ENCODE measurements around the gene OR6N2.

DNA sequence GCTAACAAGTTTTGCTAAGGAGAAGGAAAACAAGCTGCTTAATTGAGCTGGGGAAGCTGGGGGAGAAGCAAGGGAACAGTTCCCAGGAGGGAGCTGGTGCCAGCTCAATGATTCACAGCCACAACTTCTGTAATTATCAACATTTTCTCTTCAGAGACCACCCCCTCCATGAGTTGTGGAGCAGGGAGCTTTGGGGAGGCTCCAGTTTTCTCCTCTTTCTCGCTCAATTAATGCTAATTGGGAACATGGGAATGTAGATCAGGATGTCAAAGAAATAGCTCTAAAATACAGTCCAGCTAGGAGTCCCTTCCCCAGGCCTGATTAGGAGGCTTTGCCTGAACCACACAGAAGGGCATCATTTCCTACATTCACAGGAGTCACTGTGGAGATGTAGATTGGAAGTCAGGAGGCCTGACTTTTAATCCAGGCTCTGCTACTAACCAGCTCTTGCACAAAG lies 38.0 kb upstream of the OR6N2 start:
- TF ChIP-seq POLR2AphosphoS5 (IDR thresholded peaks at IDR 0.05; ENCODE audit: low read depth, low read length) = no peak
- TF ChIP-seq, protein P1, sequence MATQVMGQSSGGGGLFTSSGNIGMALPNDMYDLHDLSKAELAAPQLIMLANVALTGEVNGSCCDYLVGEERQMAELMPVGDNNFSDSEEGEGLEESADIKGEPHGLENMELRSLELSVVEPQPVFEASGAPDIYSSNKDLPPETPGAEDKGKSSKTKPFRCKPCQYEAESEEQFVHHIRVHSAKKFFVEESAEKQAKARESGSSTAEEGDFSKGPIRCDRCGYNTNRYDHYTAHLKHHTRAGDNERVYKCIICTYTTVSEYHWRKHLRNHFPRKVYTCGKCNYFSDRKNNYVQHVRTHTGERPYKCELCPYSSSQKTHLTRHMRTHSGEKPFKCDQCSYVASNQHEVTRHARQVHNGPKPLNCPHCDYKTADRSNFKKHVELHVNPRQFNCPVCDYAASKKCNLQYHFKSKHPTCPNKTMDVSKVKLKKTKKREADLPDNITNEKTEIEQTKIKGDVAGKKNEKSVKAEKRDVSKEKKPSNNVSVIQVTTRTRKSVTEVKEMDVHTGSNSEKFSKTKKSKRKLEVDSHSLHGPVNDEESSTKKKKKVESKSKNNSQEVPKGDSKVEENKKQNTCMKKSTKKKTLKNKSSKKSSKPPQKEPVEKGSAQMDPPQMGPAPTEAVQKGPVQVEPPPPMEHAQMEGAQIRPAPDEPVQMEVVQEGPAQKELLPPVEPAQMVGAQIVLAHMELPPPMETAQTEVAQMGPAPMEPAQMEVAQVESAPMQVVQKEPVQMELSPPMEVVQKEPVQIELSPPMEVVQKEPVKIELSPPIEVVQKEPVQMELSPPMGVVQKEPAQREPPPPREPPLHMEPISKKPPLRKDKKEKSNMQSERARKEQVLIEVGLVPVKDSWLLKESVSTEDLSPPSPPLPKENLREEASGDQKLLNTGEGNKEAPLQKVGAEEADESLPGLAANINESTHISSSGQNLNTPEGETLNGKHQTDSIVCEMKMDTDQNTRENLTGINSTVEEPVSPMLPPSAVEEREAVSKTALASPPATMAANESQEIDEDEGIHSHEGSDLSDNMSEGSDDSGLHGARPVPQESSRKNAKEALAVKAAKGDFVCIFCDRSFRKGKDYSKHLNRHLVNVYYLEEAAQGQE (IDR thresholded peaks at IDR 0.05; ENCODE audit: insufficient read depth in 1 of 2, low read depth in 2 of 2, low read length in 2 of 2) = no peak

Measured in PFSK-1 (cell line).